Jurkat, Clone E6-1 (cell line): ENCODE results near the gene MCM3AP.
A peak's percentile ranks its signal among the peaks of the same experiment; 100 is the strongest.
"Not testable (repeated sequence)": the region's sequence is repeated elsewhere in the genome, so short reads cannot be mapped to it uniquely, and the experiment has no call there.

Source experiments
- DNase-seq: peaks from one replicate; pipeline ENCODE4 v3.0.0-alpha.2; 2011; ENCODE audit warnings: low read depth, low spot score
- H3K4me3 ChIP-seq: 2 replicates; pipeline ENCODE4 v1.5.1; 2011; ENCODE audit warnings: mild to moderate bottlenecking, low read length, control low read depth, moderate library complexity

The MCM3AP gene

GRCh38 chr21:46314441-46315020 lies 29.1 kb upstream of the MCM3AP start:
- no peak overlapping the region for H3K4me3 ChIP-seq
- DNase-seq, result no peak

GRCh38 chr21:46312949-46313348 lies 27.5 kb upstream of the MCM3AP start:
- DNase-seq, result no peak
- H3K4me3 ChIP-seq, result no peak overlapping the region

- H3K4me3 ChIP-seq, result no peak overlapping the region
- no peak for DNase-seq
Observed at GRCh38 chr21:46311568-46311967, 26.2 kb upstream of the MCM3AP start.

- H3K4me3 ChIP-seq, DNase-seq: not testable (repeated sequence)
Observed at GRCh38 chr21:46310260-46310659, 24.8 kb upstream of the MCM3AP start.

GRCh38 chr21:46308431-46308830 lies 23.0 kb upstream of the MCM3AP start:
- DNase-seq, result no peak
- no peak overlapping the region for H3K4me3 ChIP-seq

GRCh38 chr21:46307625-46308024 lies 22.2 kb upstream of the MCM3AP start:
- DNase-seq, result no peak
- H3K4me3 ChIP-seq, result no peak overlapping the region

GRCh38 chr21:46304955-46305354 lies 19.5 kb upstream of the MCM3AP start:
- DNase-seq, result no peak
- no peak overlapping the region for H3K4me3 ChIP-seq

GRCh38 chr21:46304437-46304836 lies 19.0 kb upstream of the MCM3AP start:
- no peak overlapping the region for H3K4me3 ChIP-seq
- DNase-seq, result no peak

GRCh38 chr21:46301759-46302158 lies 16.3 kb upstream of the MCM3AP start:
- DNase-seq, result no peak
- no peak overlapping the region for H3K4me3 ChIP-seq

- no peak overlapping the region for H3K4me3 ChIP-seq
- no peak for DNase-seq
Observed at GRCh38 chr21:46299167-46299566, 13.8 kb upstream of the MCM3AP start.

- H3K4me3 ChIP-seq, result no peak overlapping the region
- no peak for DNase-seq
Observed at GRCh38 chr21:46297338-46298271, 12.2 kb upstream of the MCM3AP start.

- DNase-seq, result no peak
- no peak overlapping the region for H3K4me3 ChIP-seq
Observed at GRCh38 chr21:46295996-46296752, 10.8 kb upstream of the MCM3AP start.

- DNase-seq, result no peak
- no peak overlapping the region for H3K4me3 ChIP-seq
Observed at GRCh38 chr21:46295177-46295770, 9.9 kb upstream of the MCM3AP start.

GRCh38 chr21:46294647-46295176 lies 9.3 kb upstream of the MCM3AP start:
- DNase-seq, result no peak
- no peak overlapping the region for H3K4me3 ChIP-seq

- no peak overlapping the region for H3K4me3 ChIP-seq
Observed at GRCh38 chr21:46291561-46291960, 6.2 kb upstream of the MCM3AP start.

GRCh38 chr21:46289655-46290179 lies 4.3 kb upstream of the MCM3AP start:
- no peak overlapping the region for H3K4me3 ChIP-seq
- DNase-seq, result no peak

More at GRCh38 chr21:46291561-46291960, 6.2 kb upstream of the MCM3AP start:
- no peak for DNase-seq

- H3K4me3 ChIP-seq, result no peak overlapping the region; the same call in 1 of the 2 replicates
- DNase-seq, result no peak
Observed at GRCh38 chr21:46287541-46287940, 2.1 kb upstream of the MCM3AP start.

GRCh38 chr21:46286648-46287002 lies 1.2 kb upstream of the MCM3AP start:
- peak overlapping the region; percentile 88 for H3K4me3 ChIP-seq
- no peak for DNase-seq
